GM12874 (cell line): ENCODE results near the gene OPN4.

Experiments used
- TF ChIP-seq, protein P1 (sequence below): IDR thresholded peaks from 2 replicates; pipeline ENCODE4 v1.5.1; 2011; ENCODE audit warnings: low read depth, mild to moderate bottlenecking, control low read depth, low read length, moderate library complexity; ENCODE audit not compliant: insufficient read depth

The OPN4 gene

DNA sequence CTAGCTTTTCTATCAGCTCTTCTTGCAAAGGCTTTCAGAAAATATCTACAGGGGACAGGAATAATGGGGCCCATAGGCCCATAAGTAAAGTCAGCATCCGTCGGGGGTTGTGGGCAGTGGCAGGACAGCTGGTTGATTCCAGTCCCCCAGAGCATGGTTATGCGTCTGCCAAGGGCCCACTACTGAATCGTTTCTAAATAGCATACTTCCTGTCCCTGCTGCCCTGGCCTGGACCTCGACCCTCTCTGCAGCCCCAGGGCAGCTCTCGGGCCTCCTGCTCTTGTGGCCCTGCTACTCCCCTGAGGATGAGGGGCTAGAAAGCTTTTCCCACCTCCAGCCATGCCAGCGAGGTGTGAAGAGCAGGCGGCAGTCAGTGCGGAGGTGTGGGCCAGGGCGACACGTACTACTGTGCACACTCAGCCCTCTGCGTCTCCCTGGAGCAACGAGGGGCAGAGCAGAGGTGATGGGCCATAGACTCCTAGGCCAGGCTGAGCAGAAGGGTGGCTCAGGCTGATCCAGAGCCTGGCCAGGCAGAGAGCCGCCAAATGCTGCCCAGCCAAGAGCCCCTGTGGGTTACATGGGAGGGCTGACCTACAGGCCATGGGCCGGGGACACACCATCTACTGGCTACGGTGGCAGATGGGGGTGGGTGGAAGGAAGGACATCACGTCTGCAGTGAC is 4.7 kb upstream of the OPN4 start:
- TF ChIP-seq, protein P1, sequence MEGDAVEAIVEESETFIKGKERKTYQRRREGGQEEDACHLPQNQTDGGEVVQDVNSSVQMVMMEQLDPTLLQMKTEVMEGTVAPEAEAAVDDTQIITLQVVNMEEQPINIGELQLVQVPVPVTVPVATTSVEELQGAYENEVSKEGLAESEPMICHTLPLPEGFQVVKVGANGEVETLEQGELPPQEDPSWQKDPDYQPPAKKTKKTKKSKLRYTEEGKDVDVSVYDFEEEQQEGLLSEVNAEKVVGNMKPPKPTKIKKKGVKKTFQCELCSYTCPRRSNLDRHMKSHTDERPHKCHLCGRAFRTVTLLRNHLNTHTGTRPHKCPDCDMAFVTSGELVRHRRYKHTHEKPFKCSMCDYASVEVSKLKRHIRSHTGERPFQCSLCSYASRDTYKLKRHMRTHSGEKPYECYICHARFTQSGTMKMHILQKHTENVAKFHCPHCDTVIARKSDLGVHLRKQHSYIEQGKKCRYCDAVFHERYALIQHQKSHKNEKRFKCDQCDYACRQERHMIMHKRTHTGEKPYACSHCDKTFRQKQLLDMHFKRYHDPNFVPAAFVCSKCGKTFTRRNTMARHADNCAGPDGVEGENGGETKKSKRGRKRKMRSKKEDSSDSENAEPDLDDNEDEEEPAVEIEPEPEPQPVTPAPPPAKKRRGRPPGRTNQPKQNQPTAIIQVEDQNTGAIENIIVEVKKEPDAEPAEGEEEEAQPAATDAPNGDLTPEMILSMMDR: no peak

DNA sequence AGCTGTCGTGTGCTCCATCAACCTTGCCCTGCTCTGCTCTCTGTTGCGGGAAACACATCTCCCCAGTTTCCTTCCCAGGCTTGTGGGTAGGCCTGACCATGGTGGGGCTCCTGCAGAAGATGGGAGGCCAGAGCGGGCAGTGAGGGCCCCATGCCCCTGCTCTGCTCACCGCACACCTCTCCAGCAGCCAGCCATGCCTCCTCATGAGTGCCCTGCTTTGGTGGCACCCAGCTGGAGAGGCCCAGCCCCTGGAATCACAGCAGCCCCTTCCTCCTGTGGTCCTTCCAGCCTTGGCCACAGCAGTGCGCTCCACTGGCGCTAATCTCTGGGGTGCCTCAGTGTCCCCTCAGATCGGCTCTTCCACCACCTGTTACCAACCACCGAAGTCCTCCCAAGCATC is 4.2 kb upstream of the OPN4 start:
- TF ChIP-seq, protein P1: no peak

DNA sequence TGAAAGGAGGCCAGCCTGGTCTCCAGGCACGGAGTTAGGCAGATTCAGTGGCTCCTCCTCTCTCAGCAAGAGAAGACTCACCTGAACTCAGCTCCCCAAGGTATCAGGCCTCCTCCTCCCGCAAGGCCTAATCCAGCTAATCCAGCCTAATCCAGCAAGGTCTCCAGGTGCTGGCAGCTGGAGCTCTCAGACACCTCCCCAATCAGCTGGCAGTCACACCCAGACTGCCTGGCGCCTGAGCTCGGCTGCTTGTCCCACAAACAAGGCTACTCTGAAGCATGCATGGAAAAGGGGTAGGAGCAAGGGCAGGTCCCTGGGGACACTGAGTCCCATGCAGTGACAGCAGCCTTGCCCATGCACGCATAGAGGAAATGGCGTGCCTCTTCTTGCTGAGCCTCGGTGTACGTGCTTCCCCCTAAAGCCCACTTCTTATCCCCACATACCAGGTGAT is 3.3 kb upstream of the OPN4 start:
- TF ChIP-seq, protein P1: no peak

DNA sequence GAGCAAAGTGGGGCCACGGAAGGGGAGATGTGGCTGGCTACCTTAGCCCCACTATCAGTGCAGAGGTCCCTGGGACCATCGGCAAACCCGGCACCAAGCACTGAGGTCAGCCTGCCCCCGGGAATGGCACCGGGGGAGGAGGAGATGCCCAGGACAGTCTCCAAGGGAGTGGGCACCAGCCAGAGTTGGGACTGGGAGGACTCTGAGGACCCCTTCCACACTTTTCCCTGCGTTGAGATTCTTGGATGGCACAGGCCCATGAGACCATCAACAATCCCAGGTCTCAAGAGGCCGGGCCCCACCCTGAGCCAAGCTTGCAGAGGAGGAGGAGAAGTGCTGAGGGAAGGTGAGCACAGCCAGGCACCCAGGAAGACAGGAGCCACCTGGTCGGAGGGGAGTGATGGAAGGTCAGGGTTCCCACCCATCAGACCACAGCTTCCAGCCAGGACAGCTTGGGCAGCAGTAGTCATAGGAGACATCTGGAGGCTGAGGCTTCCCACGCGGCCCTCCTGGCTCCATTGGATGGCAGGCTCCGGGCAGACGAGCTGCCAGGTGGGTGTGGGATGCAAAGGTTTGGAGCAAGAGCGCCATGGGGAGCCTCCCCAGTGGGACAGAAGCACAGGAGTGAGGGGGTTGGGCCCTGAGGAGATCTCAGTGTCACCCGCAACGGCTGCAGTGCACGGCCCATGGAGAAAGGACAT is 2.6 kb upstream of the OPN4 start:
- TF ChIP-seq, protein P1: no peak

DNA sequence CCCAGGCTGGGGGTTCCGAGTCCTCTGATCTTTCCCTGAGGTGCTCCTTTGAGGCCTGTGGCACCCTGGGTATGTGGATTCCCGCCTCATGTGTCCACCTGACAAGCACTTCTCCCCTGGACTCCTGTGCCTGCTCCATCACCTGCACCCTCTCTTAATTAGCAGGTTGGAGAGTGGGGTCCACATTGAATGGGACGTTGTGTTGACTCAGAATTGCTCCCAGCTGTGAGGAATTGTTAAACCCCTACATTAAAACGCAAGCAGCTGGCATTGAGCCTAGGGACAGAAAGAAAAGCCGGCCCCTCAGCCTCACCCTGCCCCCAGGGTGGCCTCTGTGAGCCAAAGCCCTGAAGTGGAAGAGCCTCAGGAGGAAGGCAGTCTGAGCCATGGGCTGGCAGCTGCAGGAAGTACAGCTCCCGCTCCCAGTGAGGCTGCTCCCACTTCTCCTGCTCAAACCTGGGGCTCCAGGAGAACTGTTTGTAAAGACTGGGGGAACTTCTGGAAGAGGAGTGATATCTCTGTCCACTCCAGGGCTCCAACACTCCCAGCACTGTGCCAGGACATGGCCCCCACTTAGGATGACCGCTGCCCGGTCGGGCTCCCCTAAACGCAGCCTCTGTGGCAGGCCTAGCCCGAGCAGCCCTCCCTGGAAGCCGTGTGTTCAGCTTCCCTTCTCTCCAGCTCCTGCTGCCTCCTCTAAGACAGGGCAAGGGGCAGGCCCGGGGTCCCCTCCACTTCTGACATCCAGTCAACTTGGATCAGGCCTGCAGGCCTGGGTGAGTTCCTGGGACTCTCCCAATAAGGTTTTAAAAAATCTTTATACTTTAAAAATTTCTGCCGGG is 1.8 kb upstream of the OPN4 start:
- TF ChIP-seq, protein P1: no peak

DNA sequence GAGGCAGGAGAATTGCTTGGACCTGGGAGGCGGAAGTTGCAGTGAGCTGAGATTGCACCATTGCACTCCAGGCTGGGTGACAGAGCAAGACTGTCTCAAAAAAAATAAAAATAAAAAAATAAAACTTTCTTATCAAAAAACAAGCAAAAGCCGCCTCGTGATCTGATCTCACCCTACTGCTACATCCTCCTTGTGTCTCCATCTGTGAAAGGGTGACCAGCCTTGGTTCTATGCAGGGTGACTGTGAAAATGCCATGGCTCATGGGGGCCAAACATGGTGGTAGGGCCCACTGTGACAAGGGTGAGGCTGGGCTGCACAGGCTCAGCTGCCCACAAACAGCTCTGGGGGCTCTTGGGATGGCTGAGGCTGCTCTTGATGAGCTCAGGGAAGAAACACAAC is 968 bp upstream of the OPN4 start:
- TF ChIP-seq, protein P1: no peak

DNA sequence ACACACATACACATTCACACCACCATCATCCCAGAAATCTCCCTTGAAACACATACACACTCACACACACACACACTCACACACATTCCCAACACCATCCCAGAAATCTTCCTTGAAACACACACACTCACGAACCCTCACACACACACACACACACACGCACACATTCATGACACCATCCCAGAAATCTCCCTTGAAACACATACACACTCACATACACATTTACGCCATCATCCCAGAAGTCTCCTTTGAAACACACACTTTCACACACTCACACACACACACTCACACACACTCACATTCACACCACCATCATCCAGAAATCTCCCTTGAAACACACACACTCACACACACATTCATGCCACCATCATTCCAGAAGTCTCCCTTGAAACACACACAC is 360 bp upstream of the OPN4 start:
- TF ChIP-seq, protein P1: no peak
